Pancreas (tissue), 10 donors: ENCODE data around the gene AQP2. TPM values are rescaled to one million over a fixed set of nuclear protein-coding genes. Genes with fewer than 3 reads are reported as not detected.

ENCODE experiments used
- ATAC-seq, 4 donors: fragments of 200-7000 bp; cut with Tn5 transposase; one replicate each; pipeline versions ENCODE4 v1.8.0 to v1.9.1; 2020; ENCODE audit warnings: mild to moderate bottlenecking in 4 of 4, moderate library complexity in 4 of 4
- DNase-seq, 6 donors: peaks; one replicate each; pipeline ENCODE4 v3.0.0-alpha.2; 2020
- FAIRE-seq: peaks from 2 replicates; lab custom pipeline; 2012; peaks lifted over from hg19 to GRCh38; lab: Jason Lieb, UNC
- H3K27ac ChIP-seq, 4 donors: fragments of 200-600 bp; sonication (generic); 1 replicate in 3 of 4; 2 replicates in 1 of 4; pipeline versions ENCODE4 v1.5.0 to v1.8.0; 2020
- H3K27me3 ChIP-seq, 4 donors: fragments of 200-600 bp; one replicate each; pipeline ENCODE4 v1.8.0; 2021
- H3K36me3 ChIP-seq, 3 donors: fragments of 200-600 bp; sonication (generic) in 1 of 3; one replicate each; pipeline versions ENCODE4 v1.5.0 to v1.8.0; 2020 to 2021
- H3K4me1 ChIP-seq, 3 donors: fragments of 200-600 bp; one replicate each; pipeline ENCODE4 v1.8.0; 2021
- H3K4me3 ChIP-seq, 4 donors: fragments of 200-600 bp; sonication (generic) in 2 of 4; one replicate each; pipeline versions ENCODE4 v1.5.0 to v1.8.0; 2020 to 2021
- H3K9me3 ChIP-seq, 4 donors: fragments of 200-600 bp; one replicate each; pipeline ENCODE4 v1.8.0; 2021
- WGBS, 2 donors: extraction: QIAGEN DNeasy Blood & Tissue Kit; methylation state at CpG; one replicate each; pipeline ENCODE4 v1.1.7; 2013; 5-methylcytosine and 5-hydroxymethylcytosine counted together
- intact Hi-C, 3 donors: fragments of 100-400 bp; cut with DNase I; formaldehyde crosslinking; loops; one replicate each; pipeline versions ENCODE4 v1.11.1 to v1.14.2; 2022
- polyA plus RNA-seq, 2 donors: library from polyadenylated mRNA; stranded (reverse); fragments of 200-250 nt; gene quantifications; one replicate each; pipeline ENCODE4 v1.2.3, GENCODE V29; 2013
- total RNA-seq, 6 donors: library from RNA; stranded (reverse); fragmentation: NEBNext Ultra II Directional in 4 of 6; extraction: Animal tissue kit (Norgen Biotek cat#: 25700) in 4 of 6; gene quantifications; one replicate each; pipeline versions ENCODE4 v1.2.1 to v1.2.4, GENCODE V29; 2021 to 2023
- TF ChIP-seq, protein P1 (sequence below), 4 donors: fragments of 200-600 bp; sonication (generic) in 3 of 4; IDR thresholded peaks; one replicate each; pipeline versions ENCODE4 v1.5.0 to v1.8.0; 2021; ENCODE audit warnings: antibody characterized with exemption in 4 of 4
- donor health status: healthy with polysubstance abuse.
- donor health status: DM: no; HTN: no; CAD: no; lungs with moderate emphysema.
- donor health status: DM: no; HTN: no; CAD: no.
- donor health status: control.
- donor health status: control.
- donor health status: Bipolar disorder and iron deficiency.
- donor health status: DM: yes; HTN: yes; CAD: no.
- donor health status: DM: no; HTN: no; CAD: no.
- donor health status: DM: no; HTN: no; CAD: no.
- donor health status: DM: yes; HTN: yes; CAD: no.

AQP2 gene
- total RNA-seq (under 1 TPM in 2 of 6 donors, not detected in 4; 0.06 to 0.12 TPM), polyA plus RNA-seq (under 1 TPM in 1 of 2 donors, not detected in 1; 0.31 TPM)

- H3K4me3 ChIP-seq: no peak within 1 kb of the TSS
- no peak within 1 kb of the TSS for H3K27ac ChIP-seq
- DNase-seq (no peak), ATAC-seq (no peak), FAIRE-seq (no peak)
- no peaks in the 10 kb centered on the region for H3K27me3 ChIP-seq
- H3K9me3 ChIP-seq: no peaks in the 10 kb centered on the region
- H3K36me3 ChIP-seq: no peaks in the 10 kb centered on the region
- H3K4me1 ChIP-seq: peaks cover 0 to 3% (median 0%) of the 10 kb centered on the region in 3 donors
- TF ChIP-seq, protein P1, sequence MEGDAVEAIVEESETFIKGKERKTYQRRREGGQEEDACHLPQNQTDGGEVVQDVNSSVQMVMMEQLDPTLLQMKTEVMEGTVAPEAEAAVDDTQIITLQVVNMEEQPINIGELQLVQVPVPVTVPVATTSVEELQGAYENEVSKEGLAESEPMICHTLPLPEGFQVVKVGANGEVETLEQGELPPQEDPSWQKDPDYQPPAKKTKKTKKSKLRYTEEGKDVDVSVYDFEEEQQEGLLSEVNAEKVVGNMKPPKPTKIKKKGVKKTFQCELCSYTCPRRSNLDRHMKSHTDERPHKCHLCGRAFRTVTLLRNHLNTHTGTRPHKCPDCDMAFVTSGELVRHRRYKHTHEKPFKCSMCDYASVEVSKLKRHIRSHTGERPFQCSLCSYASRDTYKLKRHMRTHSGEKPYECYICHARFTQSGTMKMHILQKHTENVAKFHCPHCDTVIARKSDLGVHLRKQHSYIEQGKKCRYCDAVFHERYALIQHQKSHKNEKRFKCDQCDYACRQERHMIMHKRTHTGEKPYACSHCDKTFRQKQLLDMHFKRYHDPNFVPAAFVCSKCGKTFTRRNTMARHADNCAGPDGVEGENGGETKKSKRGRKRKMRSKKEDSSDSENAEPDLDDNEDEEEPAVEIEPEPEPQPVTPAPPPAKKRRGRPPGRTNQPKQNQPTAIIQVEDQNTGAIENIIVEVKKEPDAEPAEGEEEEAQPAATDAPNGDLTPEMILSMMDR (IDR thresholded peaks at IDR 0.05): no peak
- intact Hi-C loops: no loop called here
- 77 to 81% methylated on average over 27 to 32 of the region's 32 CpGs for WGBS, 2 donors
Observed at GRCh38 chr12:49950273-49951251, at the start of gene AQP2. Gene AQP2 (plus strand): TSS chr12:49950737. CDS start chr12:49950831, 94 bp downstream.

DNA sequence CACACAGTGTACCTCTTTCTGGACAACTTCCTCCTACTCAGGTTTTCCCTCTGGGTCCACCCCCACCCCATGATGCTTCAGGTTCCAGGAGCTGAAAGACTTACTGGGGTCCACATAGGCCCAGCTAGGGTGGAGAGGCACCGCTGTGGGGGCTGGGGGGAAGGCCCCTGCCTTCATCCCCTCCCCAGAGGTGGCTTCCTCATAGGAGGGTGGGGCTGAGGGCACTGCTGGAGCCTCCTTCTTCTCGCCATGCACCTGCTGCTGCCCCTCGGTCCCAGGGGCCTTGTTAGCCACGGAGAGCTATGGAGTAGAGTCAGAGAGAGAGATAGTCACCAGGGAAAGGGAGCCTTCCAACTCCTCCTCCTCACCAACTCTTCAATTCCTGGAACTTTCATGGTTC is 49.5 kb upstream of the AQP2 start:
- H3K9me3 ChIP-seq: no peaks in the 10 kb centered on the region
- DNase-seq (peak in 1 of 6 donors; percentile 31), ATAC-seq (no peak), FAIRE-seq (no peak)
- no peak overlapping the region for H3K27ac ChIP-seq
- no peaks in the 10 kb centered on the region for H3K27me3 ChIP-seq
- H3K4me1 ChIP-seq: no peaks in the 10 kb centered on the region
- intact Hi-C loops: no loop called here
- WGBS, 2 donors: 62 to 67% methylated on average over 4 of the region's 4 CpGs
- no peaks in the 10 kb centered on the region for H3K36me3 ChIP-seq
- TF ChIP-seq, protein P1 (IDR thresholded peaks at IDR 0.05): no peak
- no peak overlapping the region for H3K4me3 ChIP-seq

DNA sequence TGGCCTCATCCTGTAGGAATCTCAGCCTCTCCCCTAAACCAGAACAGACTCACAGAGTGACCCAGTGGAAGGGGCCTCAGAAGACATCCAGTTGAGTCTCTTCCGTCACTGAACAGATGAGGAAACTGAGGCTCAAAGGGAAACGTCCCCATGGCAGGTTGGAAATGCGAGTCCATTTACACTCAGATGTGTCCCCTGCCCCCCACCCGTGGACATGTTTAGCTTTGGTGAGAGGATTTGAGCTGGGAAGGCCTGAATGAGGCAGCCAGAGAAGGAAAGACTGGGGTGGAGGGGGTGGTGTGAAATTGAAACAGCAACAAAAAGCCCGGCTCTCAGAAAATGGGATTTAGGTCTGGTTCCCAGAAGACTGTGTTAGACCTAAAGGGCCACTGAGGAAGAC is 48.6 kb upstream of the AQP2 start:
- WGBS, 2 donors: 72 to 76% methylated on average over 5 of the region's 5 CpGs
- intact Hi-C loops: no loop called here
- DNase-seq: peak in 1 of 6 donors; percentile 5

GRCh38 chr12:49902399-49903350 is 47.9 kb upstream of the AQP2 start:
- FAIRE-seq (no peak), ATAC-seq (no peak), DNase-seq (peak in 2 of 6 donors; percentile 24 to 29)
- Histone ChIP-seq H3K4me1 (no peaks in the 10 kb centered on the region), H3K36me3 (no peaks in the 10 kb centered on the region), H3K9me3 (no peaks in the 10 kb centered on the region), H3K27me3 (no peaks in the 10 kb centered on the region), H3K4me3 (no peak overlapping the region), H3K27ac (no peak overlapping the region)
- intact Hi-C loops: no loop called here
- TF ChIP-seq, protein P1 (IDR thresholded peaks at IDR 0.05): no peak
- WGBS, 2 donors: 74 to 84% methylated on average over 16 of the region's 16 CpGs

More for the DNA sequence above, 48.6 kb upstream of the AQP2 start:
- no peak overlapping the region for H3K27ac ChIP-seq
- H3K4me3 ChIP-seq: no peak overlapping the region
- TF ChIP-seq, protein P1 (IDR thresholded peaks at IDR 0.05): no peak
- no peaks in the 10 kb centered on the region for H3K27me3 ChIP-seq
- no peaks in the 10 kb centered on the region for H3K36me3 ChIP-seq
- no peaks in the 10 kb centered on the region for H3K9me3 ChIP-seq
- no peaks in the 10 kb centered on the region for H3K4me1 ChIP-seq
- FAIRE-seq (no peak), ATAC-seq (no peak)
